Hematopoietic multipotent progenitor cell treated with erythropoietin and hydrocortisone succinate and interleukin-3 and kit ligand, for 17 days (in vitro differentiated cells): ENCODE data around the gene IL22RA1.

Experiments
- DNase-seq: peaks from one replicate; pipeline ENCODE4 v3.0.0-alpha.2; 2015; ENCODE audit warnings: low spot score

The IL22RA1 gene

GRCh38 chr1:24111996-24112779, 30.8 kb downstream of the IL22RA1 start, which contains the start of gene MYOM3:
Gene MYOM3, minus strand, starts transcription at chr1:24112135. Its CDS starts 3,499 bp downstream, at chr1:24108636.
- no peak for DNase-seq

GRCh38 chr1:24111262-24111995, 31.5 kb downstream of the IL22RA1 start:
- DNase-seq = no peak

DNA sequence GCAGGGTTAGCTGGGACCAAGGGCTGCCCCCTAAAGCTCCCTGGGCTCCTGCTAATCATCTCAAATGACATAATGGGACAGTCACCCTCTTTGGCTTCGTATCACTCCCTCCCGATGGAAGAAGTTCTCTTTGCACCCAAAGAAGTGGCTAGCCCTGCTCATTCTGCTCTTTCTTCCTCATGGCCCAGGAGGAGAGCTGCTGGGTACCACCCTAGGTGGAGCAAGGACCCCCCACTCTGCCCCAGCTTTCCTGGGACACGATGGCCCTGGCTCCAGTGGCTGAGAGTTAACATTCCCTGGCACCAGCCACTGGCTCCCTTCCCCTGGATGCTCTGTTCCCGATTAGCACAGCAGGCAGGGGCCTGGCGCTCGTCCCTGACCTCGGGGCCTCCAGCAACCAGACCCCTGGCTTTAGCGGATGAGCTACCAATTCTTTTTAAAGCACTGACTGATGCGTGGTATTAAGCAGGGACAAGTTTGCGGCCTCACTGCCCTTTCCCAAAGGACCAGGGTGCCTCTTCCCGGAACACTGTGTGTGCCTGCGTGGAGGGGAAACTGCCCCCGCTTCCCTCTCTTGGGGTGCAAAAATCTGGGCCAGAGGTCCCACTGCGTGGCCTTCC, 32.2 kb downstream of the IL22RA1 start:
- DNase-seq = no peak

GRCh38 chr1:24109686-24110475, 33.1 kb downstream of the IL22RA1 start:
- DNase-seq = no peak

GRCh38 chr1:24109166-24109483, 33.8 kb downstream of the IL22RA1 start:
- DNase-seq = no peak

- DNase-seq = no peak
Measured at GRCh38 chr1:24108334-24109165, 34.4 kb downstream of the IL22RA1 start.

DNA sequence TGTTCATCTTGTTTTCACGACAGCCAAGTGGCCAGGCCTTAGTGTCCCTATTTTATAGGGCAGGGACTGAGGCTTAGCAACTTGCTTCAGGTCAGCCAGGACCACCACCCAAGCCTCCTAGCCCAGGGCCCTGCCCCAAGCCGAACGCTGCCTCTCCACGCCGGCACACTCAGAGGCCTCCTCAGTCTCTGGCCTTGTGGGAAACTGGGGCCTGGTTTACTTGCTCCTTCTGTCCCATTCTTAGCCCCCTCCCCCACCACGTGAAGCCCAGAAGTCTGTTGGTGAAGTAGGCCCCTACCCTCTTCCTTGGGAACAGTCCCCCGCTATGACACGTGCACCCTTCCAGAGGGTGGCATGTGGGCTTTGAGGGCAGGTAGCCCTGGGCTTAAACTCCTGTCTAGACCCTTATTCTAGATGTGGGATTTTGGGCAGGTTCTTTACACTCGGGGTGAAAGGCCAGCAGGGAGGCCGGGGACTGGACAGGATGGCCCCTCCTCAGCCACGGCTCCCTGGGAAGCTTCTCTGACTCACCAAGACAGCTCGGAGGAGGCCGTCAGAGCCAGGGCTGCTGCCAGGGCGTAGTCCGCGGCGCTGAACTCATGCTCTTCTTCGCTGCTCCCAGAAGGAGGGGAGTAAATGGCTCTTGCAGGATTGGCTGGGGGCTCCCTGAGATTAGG, 35.3 kb downstream of the IL22RA1 start:
- DNase-seq = no peak

DNA sequence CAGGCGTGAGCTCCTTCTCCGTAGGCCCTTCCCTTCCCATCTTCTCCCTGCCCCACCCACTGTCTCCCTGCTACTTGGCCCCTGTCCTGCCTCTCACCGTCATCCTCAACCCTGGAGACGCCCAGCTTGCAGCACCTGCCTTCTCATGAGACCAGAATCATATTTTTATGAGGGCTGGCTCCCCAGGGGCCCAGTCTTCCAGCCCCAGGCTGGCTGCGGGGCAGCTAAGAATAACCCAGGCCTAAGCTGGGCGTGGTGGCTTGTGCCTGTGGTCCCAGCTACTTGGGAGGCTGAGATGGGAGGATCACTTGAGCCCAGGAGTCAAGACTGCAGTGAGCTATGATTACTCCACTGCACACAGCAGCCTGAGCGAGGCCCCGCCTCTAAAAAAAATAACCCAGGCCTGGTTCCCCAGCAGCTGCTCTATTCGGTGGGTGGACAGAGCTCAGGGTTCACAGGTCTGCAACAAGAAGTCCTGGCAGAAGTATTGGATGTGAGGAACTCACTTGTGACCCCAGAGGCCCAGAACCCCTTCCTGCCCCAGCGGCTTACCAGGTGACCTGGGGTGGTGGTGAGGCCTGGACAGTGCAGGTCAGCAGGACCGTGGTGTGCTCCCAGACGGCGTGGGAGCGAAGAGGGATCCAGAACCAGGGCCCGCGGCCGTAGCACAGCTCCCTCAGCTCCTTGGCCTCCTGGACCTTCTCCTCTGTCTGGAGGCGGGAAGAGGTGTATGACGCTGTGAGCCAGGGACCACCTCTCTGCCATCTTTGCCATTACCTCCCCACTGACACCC, 37.4 kb downstream of the IL22RA1 start:
- no peak for DNase-seq

GRCh38 chr1:24104854-24105253, 38.1 kb downstream of the IL22RA1 start:
- DNase-seq = no peak

- no peak for DNase-seq
Measured at GRCh38 chr1:24103879-24104278, 39.1 kb downstream of the IL22RA1 start.

DNA sequence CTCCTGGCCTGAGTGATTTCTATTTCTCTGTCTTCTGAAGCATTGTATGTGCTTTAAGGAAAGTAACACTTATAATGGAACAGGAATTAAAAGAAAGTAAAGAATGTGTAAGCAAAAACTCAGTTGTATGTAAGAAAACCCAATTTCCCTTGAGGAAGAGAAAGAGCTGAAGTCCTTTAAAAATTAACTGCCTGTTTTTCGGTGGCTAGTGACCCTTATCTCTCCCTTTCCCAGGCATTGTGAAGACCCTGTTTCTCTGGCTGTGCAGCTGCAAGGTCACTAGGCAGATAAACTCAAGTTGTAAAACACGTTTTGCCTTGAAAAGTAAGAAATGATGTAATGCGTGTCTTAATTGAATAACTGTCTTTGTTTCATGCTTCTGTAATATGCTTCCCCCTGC, 39.5 kb downstream of the IL22RA1 start:
- DNase-seq = no peak

DNA sequence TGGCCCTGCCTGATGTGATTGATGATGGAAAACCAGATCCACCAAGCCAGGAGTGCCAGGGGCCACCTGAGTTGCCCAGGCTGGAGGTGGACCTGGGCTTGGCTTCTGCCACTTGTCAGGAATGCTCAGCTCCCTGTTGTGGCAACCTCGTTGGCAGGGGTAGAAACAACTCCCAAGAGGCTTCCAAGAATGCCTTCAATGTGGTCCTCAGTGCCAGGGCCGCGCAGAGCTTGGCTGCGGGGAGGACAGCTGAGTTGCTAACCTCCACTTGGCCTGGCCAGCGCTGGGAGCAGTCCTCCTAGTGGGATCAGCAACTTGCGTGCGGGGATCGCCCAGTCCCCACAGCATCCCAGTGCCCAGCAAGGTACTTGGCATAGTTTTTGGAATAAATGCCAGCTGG, 40.0 kb downstream of the IL22RA1 start:
- no peak for DNase-seq

DNA sequence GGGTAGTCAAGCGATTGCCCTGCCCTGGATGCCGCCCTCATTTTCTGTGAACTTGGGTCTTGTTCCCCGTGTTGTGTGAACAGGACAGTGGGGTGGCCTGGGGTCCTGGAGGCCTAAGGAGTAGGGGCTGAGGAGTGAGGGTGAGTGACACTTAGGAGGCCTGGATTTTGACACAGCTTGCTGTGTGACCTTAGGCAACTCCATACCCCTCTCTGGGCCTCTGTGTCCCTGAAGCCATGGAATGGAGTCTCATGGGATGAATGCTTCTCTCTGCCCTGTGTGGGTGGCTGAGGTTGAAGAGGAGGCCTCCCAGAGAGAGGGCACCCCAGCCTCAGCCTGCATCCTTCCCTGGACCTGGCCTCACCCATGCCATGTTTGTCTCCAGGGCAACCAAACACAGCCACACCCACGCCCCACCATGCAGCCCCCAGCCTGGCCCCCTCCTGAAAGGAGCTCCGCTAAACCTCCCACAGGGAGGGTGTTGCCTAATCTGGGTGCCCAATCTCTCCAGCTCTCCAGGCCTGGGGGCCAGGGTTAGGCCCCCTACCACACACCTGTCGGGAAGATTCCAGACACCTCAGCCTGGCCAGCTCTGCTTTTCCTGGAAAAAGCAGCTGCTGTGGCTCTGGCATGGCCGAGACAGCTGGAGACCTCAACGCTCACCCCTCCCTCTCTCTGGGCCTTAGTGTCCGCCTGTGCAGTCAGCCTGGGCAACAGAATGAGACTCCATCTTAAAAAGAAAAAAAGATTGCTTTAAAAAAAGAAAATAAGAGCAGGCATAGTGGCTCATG, 40.9 kb downstream of the IL22RA1 start:
- no peak for DNase-seq

- DNase-seq = no peak
Measured at GRCh38 chr1:24100945-24101737, 41.8 kb downstream of the IL22RA1 start.

GRCh38 chr1:24098943-24099638, 43.8 kb downstream of the IL22RA1 start:
- DNase-seq = no peak

- no peak for DNase-seq
Measured at GRCh38 chr1:24098102-24098501, 44.8 kb downstream of the IL22RA1 start.

- no peak for DNase-seq
Measured at GRCh38 chr1:24097663-24098062, 45.3 kb downstream of the IL22RA1 start.

DNA sequence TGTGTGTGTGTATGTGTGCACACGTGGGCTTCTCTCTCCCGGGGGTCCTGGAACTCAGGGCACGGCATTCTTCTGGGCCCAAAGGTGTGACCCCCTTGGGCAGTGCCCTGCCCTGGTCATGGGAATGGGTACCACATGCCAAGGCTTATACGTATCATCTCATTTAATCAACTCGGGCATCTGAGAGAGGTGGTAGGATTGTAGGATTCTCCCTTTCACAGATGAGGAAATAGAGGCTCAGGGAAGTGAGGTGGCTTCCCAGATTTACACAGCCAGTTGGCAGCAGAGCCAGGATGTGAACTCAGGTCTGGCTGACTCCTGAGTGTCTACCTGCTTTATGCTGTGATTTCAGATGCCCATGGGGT, 46.2 kb downstream of the IL22RA1 start:
- DNase-seq = no peak
